ENCODE data around the gene SSR4.

The SSR4 gene

GRCh38 chrX:153784325-153784967 lies 10.0 kb upstream of the SSR4 start:
- no peak overlapping the region for H3K4me3 ChIP-seq (ENCODE audit: insufficient read length, low read depth)
- peaks cover 21% of the 10 kb centered on the region for H3K36me3 ChIP-seq (ENCODE audit: insufficient read depth, insufficient read length, low read length)
- no peaks in the 10 kb centered on the region for H3K9me3 ChIP-seq (ENCODE audit: insufficient read depth, low read length)
- DNase-seq (ENCODE audit: low read depth, low spot score), result no peak
- H3K4me1 ChIP-seq (ENCODE audit: insufficient read depth, insufficient read length), result peaks cover 3% of the 10 kb centered on the region
- H3K9ac ChIP-seq (ENCODE audit: insufficient read length, low read depth), result no peak overlapping the region
- H3K27me3 ChIP-seq (ENCODE audit: insufficient read depth, insufficient read length), result no peaks in the 10 kb centered on the region
- TF ChIP-seq SUZ12 (IDR thresholded peaks at IDR 0.05; ENCODE audit: extremely low read depth, insufficient read depth, insufficient read length), result no peak
- TF ChIP-seq YY1 (IDR thresholded peaks at IDR 0.05; ENCODE audit: insufficient read depth, insufficient read length), result no peak
- TF ChIP-seq ZNF274 (IDR thresholded peaks at IDR 0.05; ENCODE audit: low read depth, low read length), result no peak

- DNase-seq (ENCODE audit: low read depth, low spot score), result no peak
- Histone ChIP-seq H3K4me3 (ENCODE audit: insufficient read length, low read depth) (no peak overlapping the region), H3K9me3 (ENCODE audit: insufficient read depth, low read length) (no peaks in the 10 kb centered on the region), H3K36me3 (ENCODE audit: insufficient read depth, insufficient read length, low read length) (peaks cover 33% of the 10 kb centered on the region), H3K4me1 (ENCODE audit: insufficient read depth, insufficient read length) (no peaks in the 10 kb centered on the region), H3K27me3 (ENCODE audit: insufficient read depth, insufficient read length) (no peaks in the 10 kb centered on the region), H3K9ac (ENCODE audit: insufficient read length, low read depth) (no peak overlapping the region)
- TF ChIP-seq YY1 (IDR thresholded peaks at IDR 0.05; ENCODE audit: insufficient read depth, insufficient read length), result no peak
These were observed 7.8 kb upstream of the SSR4 start for GRCh38 chrX:153786669-153787068.

- Histone ChIP-seq H3K9me3 (ENCODE audit: insufficient read depth, low read length) (no peaks in the 10 kb centered on the region), H3K27me3 (ENCODE audit: insufficient read depth, insufficient read length) (no peaks in the 10 kb centered on the region), H3K4me3 (ENCODE audit: insufficient read length, low read depth) (no peak overlapping the region), H3K4me1 (ENCODE audit: insufficient read depth, insufficient read length) (no peaks in the 10 kb centered on the region), H3K36me3 (ENCODE audit: insufficient read depth, insufficient read length, low read length) (peaks cover 43% of the 10 kb centered on the region), H3K9ac (ENCODE audit: insufficient read length, low read depth) (no peak overlapping the region)
- TF ChIP-seq YY1 (IDR thresholded peaks at IDR 0.05; ENCODE audit: insufficient read depth, insufficient read length) (no peak), ZNF274 (IDR thresholded peaks at IDR 0.05; ENCODE audit: low read depth, low read length) (no peak), SUZ12 (IDR thresholded peaks at IDR 0.05; ENCODE audit: extremely low read depth, insufficient read depth, insufficient read length) (no peak)
- no peak for DNase-seq (ENCODE audit: low read depth, low spot score)
These were observed 4.8 kb upstream of the SSR4 start for GRCh38 chrX:153789654-153790053.

GRCh38 chrX:153791104-153791852 lies 3.2 kb upstream of the SSR4 start:
- peaks cover 43% of the 10 kb centered on the region for H3K36me3 ChIP-seq (ENCODE audit: insufficient read depth, insufficient read length, low read length)
- DNase-seq (ENCODE audit: low read depth, low spot score), result no peak
- no peak overlapping the region for H3K4me3 ChIP-seq (ENCODE audit: insufficient read length, low read depth)

GRCh38 chrX:153792368-153792767 lies 2.1 kb upstream of the SSR4 start:
- H3K36me3 ChIP-seq (ENCODE audit: insufficient read depth, insufficient read length, low read length), result peaks cover 47% of the 10 kb centered on the region
- no peak for DNase-seq (ENCODE audit: low read depth, low spot score)
- no peak overlapping the region for H3K4me3 ChIP-seq (ENCODE audit: insufficient read length, low read depth)
- H3K27me3 ChIP-seq (ENCODE audit: insufficient read depth, insufficient read length), result no peaks in the 10 kb centered on the region
- no peak overlapping the region for H3K9ac ChIP-seq (ENCODE audit: insufficient read length, low read depth)
- TF ChIP-seq ZNF274 (IDR thresholded peaks at IDR 0.05; ENCODE audit: low read depth, low read length) (no peak), YY1 (IDR thresholded peaks at IDR 0.05; ENCODE audit: insufficient read depth, insufficient read length) (no peak), SUZ12 (IDR thresholded peaks at IDR 0.05; ENCODE audit: extremely low read depth, insufficient read depth, insufficient read length) (no peak)
- peaks cover 2% of the 10 kb centered on the region for H3K4me1 ChIP-seq (ENCODE audit: insufficient read depth, insufficient read length)
- no peaks in the 10 kb centered on the region for H3K9me3 ChIP-seq (ENCODE audit: insufficient read depth, low read length)

More at GRCh38 chrX:153791104-153791852, 3.2 kb upstream of the SSR4 start:
- Histone ChIP-seq H3K4me1 (ENCODE audit: insufficient read depth, insufficient read length) (peaks cover 2% of the 10 kb centered on the region), H3K27me3 (ENCODE audit: insufficient read depth, insufficient read length) (no peaks in the 10 kb centered on the region), H3K9ac (ENCODE audit: insufficient read length, low read depth) (no peak overlapping the region), H3K9me3 (ENCODE audit: insufficient read depth, low read length) (no peaks in the 10 kb centered on the region)
- TF ChIP-seq ZNF274 (IDR thresholded peaks at IDR 0.05; ENCODE audit: low read depth, low read length) (no peak), YY1 (IDR thresholded peaks at IDR 0.05; ENCODE audit: insufficient read depth, insufficient read length) (no peak), SUZ12 (IDR thresholded peaks at IDR 0.05; ENCODE audit: extremely low read depth, insufficient read depth, insufficient read length) (no peak)

- Histone ChIP-seq H3K9ac (ENCODE audit: insufficient read length, low read depth) (peak overlapping the region; percentile 72), H3K36me3 (ENCODE audit: insufficient read depth, insufficient read length, low read length) (peaks cover 50% of the 10 kb centered on the region), H3K27me3 (ENCODE audit: insufficient read depth, insufficient read length) (no peaks in the 10 kb centered on the region), H3K4me1 (ENCODE audit: insufficient read depth, insufficient read length) (peaks cover 2% of the 10 kb centered on the region), H3K9me3 (ENCODE audit: insufficient read depth, low read length) (no peaks in the 10 kb centered on the region), H3K4me3 (ENCODE audit: insufficient read length, low read depth) (peak overlapping the region; percentile 60)
- DNase-seq (ENCODE audit: low read depth, low spot score), result no peak
- TF ChIP-seq SUZ12 (IDR thresholded peaks at IDR 0.05; ENCODE audit: extremely low read depth, insufficient read depth, insufficient read length), result no peak
- TF ChIP-seq ZNF274 (IDR thresholded peaks at IDR 0.05; ENCODE audit: low read depth, low read length), result no peak
- no peak for TF ChIP-seq YY1 (IDR thresholded peaks at IDR 0.05; ENCODE audit: insufficient read depth, insufficient read length)
These were observed 1.2 kb upstream of the SSR4 start for GRCh38 chrX:153793291-153793690.
